GM20000 (cell line): ENCODE data around the gene TPP1.

Experiments used
- DNase-seq: peaks from one replicate; pipeline ENCODE4 v3.0.0; 2012; ENCODE audit warnings: low spot score
- CTCF ChIP-seq: IDR thresholded peaks from 2 replicates; pipeline ENCODE4 v1.5.1; 2012; ENCODE audit warnings: mild to moderate bottlenecking, control low read depth; ENCODE audit errors: extremely low read depth, missing control alignments

TPP1 gene

GRCh38 chr11:6646918-6647679 is 27.9 kb upstream of the TPP1 start:
- peak; percentile 81 for DNase-seq
- TF ChIP-seq CTCF: no peak

GRCh38 chr11:6646576-6646917 is 27.3 kb upstream of the TPP1 start:
- TF ChIP-seq CTCF: no peak
- DNase-seq: no peak

- no peak for TF ChIP-seq CTCF
- no peak for DNase-seq
Measured at GRCh38 chr11:6646071-6646470, 26.8 kb upstream of the TPP1 start.

GRCh38 chr11:6642957-6643356 is 23.7 kb upstream of the TPP1 start:
- DNase-seq: no peak
- TF ChIP-seq CTCF: no peak

DNA sequence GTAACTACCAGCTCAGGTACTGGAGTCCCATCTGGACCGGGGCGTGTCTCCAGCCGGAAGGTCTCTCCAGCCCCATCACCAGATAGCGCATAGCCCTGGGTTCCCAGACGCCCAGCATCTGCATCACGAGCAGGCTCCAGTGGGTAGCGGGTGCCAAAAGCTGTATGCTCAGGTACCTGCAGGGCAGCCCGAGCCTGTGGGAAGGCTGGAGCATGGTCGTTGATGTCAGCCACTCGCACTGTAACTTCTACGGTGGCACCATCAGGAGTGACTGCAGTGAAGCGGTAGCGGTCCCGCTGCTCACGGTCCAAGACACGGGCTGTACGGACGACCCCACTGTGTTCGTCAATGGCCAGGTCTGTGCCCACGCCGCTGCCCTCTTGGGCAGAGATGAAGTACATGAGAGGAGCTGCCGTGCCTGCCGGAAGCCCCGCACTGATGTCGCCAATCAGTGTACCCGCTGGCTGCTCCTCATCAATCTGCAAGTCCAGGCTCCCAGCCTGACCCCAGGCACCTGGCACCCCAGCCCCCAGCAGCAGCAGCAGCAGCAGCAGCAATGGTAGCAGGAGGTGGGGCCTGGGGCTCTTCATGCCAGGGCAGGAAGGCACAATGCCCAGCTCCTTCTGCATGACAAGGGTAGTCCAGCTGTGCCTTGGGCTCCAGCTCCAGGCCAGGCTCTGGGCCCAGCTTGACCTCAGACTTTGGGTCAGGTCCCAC is 21.9 kb upstream of the TPP1 start:
- no peak for DNase-seq
- no peak for TF ChIP-seq CTCF

DNA sequence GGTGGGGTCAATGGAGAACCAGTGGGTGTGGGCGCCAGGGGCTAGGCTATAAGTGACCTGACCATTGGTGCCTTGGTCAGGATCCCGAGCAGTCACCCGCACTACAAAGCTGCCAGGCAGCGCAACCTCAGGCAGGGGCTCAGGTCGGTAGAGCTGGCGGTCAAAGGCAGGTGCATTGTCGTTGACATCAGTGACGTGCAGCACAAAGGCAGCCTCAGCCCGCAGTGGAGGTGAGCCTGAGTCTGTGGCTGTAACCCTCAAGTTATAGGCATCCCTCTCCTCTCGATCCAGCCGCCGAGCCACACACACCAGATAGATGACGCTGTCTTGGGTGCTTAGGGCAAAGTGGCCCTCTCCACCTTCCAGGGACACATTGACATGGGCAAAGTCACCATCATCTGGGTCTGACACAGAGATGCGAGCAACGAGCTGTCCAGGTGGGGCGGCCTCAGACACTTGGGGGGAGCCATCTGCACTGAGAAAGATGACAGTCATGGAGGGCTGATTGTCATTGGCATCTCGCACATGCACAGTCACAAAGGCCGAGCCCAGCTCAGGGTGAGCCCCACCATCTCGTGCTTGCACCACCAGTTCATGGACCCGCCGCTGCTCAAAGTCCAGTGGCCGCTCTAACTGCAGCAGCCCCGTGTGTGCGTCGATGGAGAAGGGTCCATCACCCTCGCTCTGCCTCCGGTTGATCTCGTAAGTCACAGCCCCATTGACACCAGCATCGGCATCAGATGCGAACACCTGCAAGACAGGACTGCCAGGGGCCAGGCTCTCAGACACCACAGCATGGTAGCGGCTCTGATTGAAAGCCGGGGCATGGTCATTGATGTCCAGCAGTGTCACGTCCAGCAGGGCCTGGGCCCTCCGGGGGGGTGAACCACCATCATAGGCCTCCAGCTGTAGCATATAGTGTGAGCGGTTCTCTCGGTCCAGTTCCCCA is 21.1 kb upstream of the TPP1 start:
- no peak for TF ChIP-seq CTCF
- DNase-seq: no peak
